Left lung (tissue), 10 donors: ENCODE measurements around the gene BMS1. TPM values are rescaled to one million over a fixed set of nuclear protein-coding genes. Genes with fewer than 3 reads are reported as not detected.

ENCODE experiments used
- ATAC-seq: fragments of 200-7000 bp; cut with Tn5 transposase; one replicate; pipeline ENCODE4 v1.9.1; 2020; ENCODE audit warnings: moderate library complexity
- DNase-seq, 4 donors: peaks; one replicate each; pipeline ENCODE4 v3.0.0-alpha.2; 2013 to 2020
- H3K27ac ChIP-seq, 2 donors: fragments of 200-600 bp; sonication (generic) in 1 of 2; one replicate each; pipeline versions ENCODE4 v1.5.0 to v1.8.0; 2020 to 2021
- H3K27me3 ChIP-seq, 2 donors: fragments of 200-600 bp; sonication (generic) in 1 of 2; one replicate each; pipeline versions ENCODE4 v1.5.0 to v1.8.0; 2020 to 2021
- H3K36me3 ChIP-seq, 2 donors: fragments of 200-600 bp; sonication (generic) in 1 of 2; one replicate each; pipeline versions ENCODE4 v1.5.0 to v1.8.0; 2020 to 2021
- H3K4me1 ChIP-seq, 2 donors: fragments of 200-600 bp; one replicate each; pipeline ENCODE4 v1.8.0; 2021
- H3K4me3 ChIP-seq, 2 donors: fragments of 200-600 bp; sonication (generic) in 1 of 2; one replicate each; pipeline versions ENCODE4 v1.5.0 to v1.8.0; 2020 to 2021; ENCODE audit warnings: mild to moderate bottlenecking in 1 of 2
- H3K9me3 ChIP-seq, 2 donors: fragments of 200-600 bp; sonication (generic) in 1 of 2; one replicate each; pipeline versions ENCODE4 v1.5.0 to v1.8.0; 2020 to 2021
- intact Hi-C, 2 donors: fragments of 100-400 bp; cut with DNase I; formaldehyde crosslinking; loops; one replicate each; pipeline versions ENCODE4 v1.11.2 to v1.14.2; 2022
- polyA plus RNA-seq, 6 donors: library from polyadenylated mRNA; unstranded; fragments of 120-200 nt; gene quantifications; one replicate each; pipeline ENCODE4 v1.2.1, GENCODE V29; 2013; ENCODE audit not compliant: insufficient read length in 6 of 6
- total RNA-seq, 2 donors: library from RNA; stranded (reverse); fragmentation: NEBNext Ultra II Directional; extraction: Animal tissue kit (Norgen Biotek cat#: 25700); gene quantifications; one replicate each; pipeline ENCODE4 v1.2.1, GENCODE V29; 2021
- TF ChIP-seq, protein P1 (sequence below), 2 donors: fragments of 200-600 bp; sonication (generic) in 1 of 2; IDR thresholded peaks; one replicate each; pipeline versions ENCODE4 v1.5.0 to v1.8.0; 2021; ENCODE audit warnings: antibody characterized with exemption in 2 of 2
- donor health status: DM: no; HTN: yes; CAD: no.
- donor health status: DM: no; HTN: no; CAD: no.

The BMS1 gene
- total and polyA plus RNA-seq, 8 donors: 11.1 to 23.7 (median 21.9) TPM

DNA sequence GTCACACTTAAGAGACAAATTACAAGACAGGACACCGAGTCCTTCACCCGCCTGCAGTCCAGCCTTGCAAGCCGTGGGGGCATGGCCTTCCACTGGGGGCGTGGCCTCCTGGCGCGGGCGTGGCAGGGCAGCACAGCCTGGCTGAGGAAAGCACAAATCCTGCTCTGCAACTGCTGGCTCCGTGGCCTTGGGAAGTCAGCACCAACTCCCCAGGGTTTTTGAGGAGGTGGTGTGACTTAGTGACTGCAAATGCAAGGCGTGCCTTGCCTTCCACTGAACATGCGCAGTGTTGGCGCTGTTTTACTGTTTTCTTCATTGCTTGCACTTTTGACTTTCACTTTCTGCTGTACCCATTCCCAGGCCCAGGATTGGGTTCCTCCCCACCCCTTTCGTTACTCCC, 12.9 kb upstream of the BMS1 start:
- ATAC-seq (no peak), DNase-seq (no peak)
- intact Hi-C loops: no loop called here
- TF ChIP-seq, protein P1, sequence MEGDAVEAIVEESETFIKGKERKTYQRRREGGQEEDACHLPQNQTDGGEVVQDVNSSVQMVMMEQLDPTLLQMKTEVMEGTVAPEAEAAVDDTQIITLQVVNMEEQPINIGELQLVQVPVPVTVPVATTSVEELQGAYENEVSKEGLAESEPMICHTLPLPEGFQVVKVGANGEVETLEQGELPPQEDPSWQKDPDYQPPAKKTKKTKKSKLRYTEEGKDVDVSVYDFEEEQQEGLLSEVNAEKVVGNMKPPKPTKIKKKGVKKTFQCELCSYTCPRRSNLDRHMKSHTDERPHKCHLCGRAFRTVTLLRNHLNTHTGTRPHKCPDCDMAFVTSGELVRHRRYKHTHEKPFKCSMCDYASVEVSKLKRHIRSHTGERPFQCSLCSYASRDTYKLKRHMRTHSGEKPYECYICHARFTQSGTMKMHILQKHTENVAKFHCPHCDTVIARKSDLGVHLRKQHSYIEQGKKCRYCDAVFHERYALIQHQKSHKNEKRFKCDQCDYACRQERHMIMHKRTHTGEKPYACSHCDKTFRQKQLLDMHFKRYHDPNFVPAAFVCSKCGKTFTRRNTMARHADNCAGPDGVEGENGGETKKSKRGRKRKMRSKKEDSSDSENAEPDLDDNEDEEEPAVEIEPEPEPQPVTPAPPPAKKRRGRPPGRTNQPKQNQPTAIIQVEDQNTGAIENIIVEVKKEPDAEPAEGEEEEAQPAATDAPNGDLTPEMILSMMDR (IDR thresholded peaks at IDR 0.05): no peak
- no peak overlapping the region for H3K4me3 ChIP-seq
- H3K27ac ChIP-seq: no peak overlapping the region
- no peaks in the 10 kb centered on the region for H3K4me1 ChIP-seq
- peaks cover 0 to 15% of the 10 kb centered on the region in 2 donors for H3K9me3 ChIP-seq
- H3K27me3 ChIP-seq: peaks cover 0 to 8% of the 10 kb centered on the region in 2 donors
- H3K36me3 ChIP-seq: no peaks in the 10 kb centered on the region

DNA sequence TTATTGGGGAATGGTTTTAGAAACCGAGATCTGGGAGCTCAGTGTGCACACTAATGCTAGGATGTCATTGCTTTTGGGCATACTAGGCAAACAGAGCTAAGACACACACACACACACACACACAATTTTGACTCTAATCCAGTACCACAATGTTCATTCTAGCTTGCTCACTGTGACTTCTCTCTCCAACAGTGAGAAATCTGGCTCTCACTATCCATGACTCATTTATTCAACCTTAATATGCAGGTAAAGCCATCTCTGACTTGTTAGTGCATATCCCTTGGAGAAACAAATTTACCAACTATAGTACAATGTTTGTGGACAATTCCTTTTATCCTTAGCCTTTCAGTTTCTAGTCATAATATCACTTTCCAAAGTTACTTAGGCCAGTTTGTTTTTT, 5.9 kb upstream of the BMS1 start:
- intact Hi-C loops: no loop called here
- TF ChIP-seq, protein P1 (IDR thresholded peaks at IDR 0.05): no peak

DNA sequence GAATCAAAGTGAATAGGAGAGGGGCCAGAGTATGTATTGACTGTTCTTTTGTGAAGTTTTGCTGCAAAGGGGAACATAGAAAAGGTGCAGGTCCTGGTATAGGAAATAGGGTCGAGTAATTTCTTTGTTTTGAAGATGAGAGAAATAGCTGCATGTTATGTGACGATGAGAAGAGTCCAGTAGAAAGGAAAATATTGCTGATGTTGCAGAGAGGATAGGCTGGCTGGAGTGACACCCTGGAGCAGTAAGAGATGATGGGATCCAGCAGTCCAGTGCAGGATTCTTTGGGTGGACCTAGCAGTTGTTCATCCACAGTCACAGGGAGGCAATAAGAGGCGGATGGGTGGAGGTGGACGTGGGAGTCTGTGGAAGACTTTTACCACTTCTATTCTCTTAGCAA, 2.1 kb upstream of the BMS1 start:
- ATAC-seq: no peak
- Histone ChIP-seq H3K36me3 (peaks cover 0 to 13% of the 10 kb centered on the region in 2 donors), H3K9me3 (no peaks in the 10 kb centered on the region), H3K4me3 (no peak overlapping the region), H3K27me3 (peaks cover 0 to 5% of the 10 kb centered on the region in 2 donors), H3K4me1 (peaks cover 6 to 14% of the 10 kb centered on the region in 2 donors), H3K27ac (no peak overlapping the region)
- intact Hi-C loops: no loop called here
- TF ChIP-seq, protein P1 (IDR thresholded peaks at IDR 0.05): no peak
- no peak for DNase-seq

More for the DNA sequence above, 5.9 kb upstream of the BMS1 start:
- no peaks in the 10 kb centered on the region for H3K4me1 ChIP-seq
- no peak for DNase-seq
- peaks cover 0 to 10% of the 10 kb centered on the region in 2 donors for H3K9me3 ChIP-seq
- no peak overlapping the region for H3K4me3 ChIP-seq
- no peak overlapping the region for H3K27ac ChIP-seq
- no peaks in the 10 kb centered on the region for H3K36me3 ChIP-seq
- ATAC-seq: no peak
- peaks cover 0 to 5% of the 10 kb centered on the region in 2 donors for H3K27me3 ChIP-seq

DNA sequence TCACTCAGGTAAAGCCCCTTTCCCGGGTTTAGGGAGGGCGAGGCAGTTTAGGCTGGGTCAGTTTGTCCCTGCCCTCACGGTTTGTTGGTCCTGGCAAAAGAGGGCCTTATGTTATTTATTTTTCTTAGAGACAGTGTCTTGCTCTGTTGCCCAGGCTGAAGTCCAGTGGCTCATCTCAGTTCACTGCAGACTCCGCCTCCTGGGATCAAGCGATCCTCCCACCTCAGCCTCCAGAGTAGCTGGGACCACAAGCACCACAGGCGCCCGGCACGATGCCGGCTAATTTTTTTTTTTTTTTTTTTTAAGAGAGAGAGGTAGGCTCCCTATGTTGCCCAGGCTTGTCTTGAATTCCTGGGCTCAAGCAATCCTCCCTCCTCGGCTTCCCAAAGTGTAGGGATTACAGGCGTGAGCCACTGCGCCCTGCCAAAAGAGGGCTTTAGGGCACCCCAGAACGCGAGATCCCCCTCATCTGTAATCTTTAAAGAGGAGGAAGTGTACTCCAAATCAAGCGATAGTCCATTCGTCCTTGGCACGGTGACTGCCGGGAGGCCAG, 626 bp upstream of the BMS1 start:
- peak in 1 of 4 donors; percentile 0 for DNase-seq
- Histone ChIP-seq H3K27ac (peak overlapping the region; percentile 94 to 95), H3K4me3 (peak overlapping the region; percentile 69 to 80), H3K4me1 (peaks cover 6 to 14% of the 10 kb centered on the region in 2 donors), H3K27me3 (no peaks in the 10 kb centered on the region), H3K36me3 (peaks cover 4 to 27% of the 10 kb centered on the region in 2 donors), H3K9me3 (no peaks in the 10 kb centered on the region)
- TF ChIP-seq, protein P1 (IDR thresholded peaks at IDR 0.05): no peak
- no peak for ATAC-seq
- intact Hi-C loops: no loop called here

DNA sequence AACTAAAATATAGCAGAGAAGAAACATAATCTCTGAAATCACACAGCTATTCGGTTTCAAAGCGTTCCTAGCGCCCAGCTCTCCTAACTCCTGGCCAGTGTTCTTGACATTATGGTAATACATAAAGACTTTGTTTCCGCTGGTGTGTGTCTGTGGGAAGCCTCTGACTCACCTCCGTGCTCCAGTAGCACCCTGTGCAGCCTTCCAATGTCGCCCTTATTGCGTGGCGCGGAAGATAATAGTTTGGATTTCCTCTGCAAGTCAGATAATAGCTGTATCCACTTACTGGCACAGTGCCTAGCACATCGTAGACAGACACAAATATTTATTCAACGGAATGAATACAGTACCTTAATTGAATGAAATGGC, 570 bp downstream of the BMS1 start:
- TF ChIP-seq, protein P1 (IDR thresholded peaks at IDR 0.05): no peak
- Histone ChIP-seq H3K4me3 (peak overlapping the region; percentile 69 to 80), H3K27me3 (no peaks in the 10 kb centered on the region), H3K9me3 (no peaks in the 10 kb centered on the region), H3K4me1 (peaks cover 6 to 14% of the 10 kb centered on the region in 2 donors), H3K27ac (peak overlapping the region; percentile 94 to 95), H3K36me3 (peaks cover 4 to 39% of the 10 kb centered on the region in 2 donors)
- intact Hi-C loops: no loop called here
- peak; percentile 27 for ATAC-seq
- peak in 1 of 4 donors; percentile 26 for DNase-seq
